NCI-H69 (cell line): ENCODE measurements around the gene SLC2A10.

ENCODE experiments used
- DNase-seq: peaks from one replicate; lab custom pipeline; 2025; lab: John Stamatoyannopoulos, UW

SLC2A10 gene

GRCh38 chr20:46703435-46703834 lies 6.0 kb upstream of the SLC2A10 start:
- DNase-seq: peak; percentile 1

GRCh38 chr20:46704714-46705377 lies 4.6 kb upstream of the SLC2A10 start:
- no peak for DNase-seq

GRCh38 chr20:46705378-46705729 lies 4.1 kb upstream of the SLC2A10 start:
- no peak for DNase-seq

GRCh38 chr20:46706242-46706641 lies 3.2 kb upstream of the SLC2A10 start:
- DNase-seq: no peak

GRCh38 chr20:46708172-46708860 lies 1.1 kb upstream of the SLC2A10 start:
- DNase-seq: peak; percentile 38

GRCh38 chr20:46709055-46709458 lies 392 bp upstream of the SLC2A10 start:
- no peak for DNase-seq

- no peak for DNase-seq
Observed at GRCh38 chr20:46710153-46710913, 884 bp downstream of the SLC2A10 start.

GRCh38 chr20:46712056-46712636 lies 2.7 kb downstream of the SLC2A10 start:
- no peak for DNase-seq

GRCh38 chr20:46713957-46714834 lies 4.7 kb downstream of the SLC2A10 start:
- DNase-seq: peak; percentile 16

- DNase-seq: no peak
Observed at GRCh38 chr20:46715292-46715756, 5.9 kb downstream of the SLC2A10 start.

GRCh38 chr20:46717818-46718541 lies 8.5 kb downstream of the SLC2A10 start:
- no peak for DNase-seq

GRCh38 chr20:46720019-46720418 lies 10.6 kb downstream of the SLC2A10 start:
- DNase-seq: no peak

GRCh38 chr20:46720776-46721425 lies 11.5 kb downstream of the SLC2A10 start:
- DNase-seq: no peak

- DNase-seq: no peak
Observed at GRCh38 chr20:46721476-46721875, 12.0 kb downstream of the SLC2A10 start.

GRCh38 chr20:46722450-46722849 lies 13.0 kb downstream of the SLC2A10 start:
- DNase-seq: no peak

GRCh38 chr20:46723039-46723438 lies 13.6 kb downstream of the SLC2A10 start:
- no peak for DNase-seq

- DNase-seq: no peak
Observed at GRCh38 chr20:46724343-46724959, 15.0 kb downstream of the SLC2A10 start.

GRCh38 chr20:46725186-46726165 lies 16.0 kb downstream of the SLC2A10 start:
- no peak for DNase-seq

GRCh38 chr20:46731770-46732169 lies 22.3 kb downstream of the SLC2A10 start:
- DNase-seq: no peak
